Heart right ventricle (tissue), 16 donors: ENCODE measurements around the gene FOXC1. TPM values are rescaled to one million over a fixed set of nuclear protein-coding genes. Genes with fewer than 3 reads are reported as not detected.

Source experiments
- ATAC-seq, 8 donors: fragments of 200-7000 bp; cut with Tn5 transposase; one replicate each; pipeline ENCODE4 v1.9.1; 2020; ENCODE audit warnings: mild to moderate bottlenecking in 8 of 8, moderate library complexity in 8 of 8, moderate number of reproducible peaks in 1 of 8
- DNase-seq, 2 donors: peaks; one replicate each; pipeline ENCODE4 v3.0.0-alpha.2; 2020
- H3K27ac ChIP-seq, 10 donors: fragments of 200-600 bp; sonication (generic) in 2 of 10; one replicate each; pipeline versions ENCODE4 v1.5.0 to v1.8.0; 2020 to 2022; ENCODE audit warnings: mild to moderate bottlenecking in 3 of 10
- H3K27me3 ChIP-seq, 7 donors: fragments of 200-600 bp; one replicate each; pipeline ENCODE4 v1.8.0; 2021 to 2022; ENCODE audit warnings: mild to moderate bottlenecking in 2 of 7
- H3K36me3 ChIP-seq, 9 donors: fragments of 200-600 bp; sonication (generic) in 1 of 9; one replicate each; pipeline versions ENCODE4 v1.5.0 to v1.8.0; 2020 to 2022; ENCODE audit warnings: mild to moderate bottlenecking in 2 of 9
- H3K4me1 ChIP-seq, 9 donors: fragments of 200-600 bp; sonication (generic) in 1 of 9; one replicate each; pipeline versions ENCODE4 v1.5.0 to v1.8.0; 2020 to 2022; ENCODE audit warnings: mild to moderate bottlenecking in 4 of 9
- H3K4me3 ChIP-seq, 10 donors: fragments of 200-600 bp; sonication (generic) in 2 of 10; one replicate each; pipeline versions ENCODE4 v1.5.0 to v1.8.0; 2020 to 2022; ENCODE audit warnings: mild to moderate bottlenecking in 7 of 10, moderate library complexity in 2 of 10
- H3K9me3 ChIP-seq, 11 donors: fragments of 200-600 bp in 10 of 11; sonication (generic) in 2 of 11; one replicate each; pipeline versions ENCODE4 v1.5.0 to v1.8.0; 2013 to 2022; ENCODE audit warnings: mild to moderate bottlenecking in 2 of 11, control low read depth in 1 of 11, moderate library complexity in 1 of 11
- CTCF ChIP-seq, 9 donors: fragments of 200-600 bp; sonication (generic) in 2 of 9; IDR thresholded peaks; one replicate each; pipeline versions ENCODE4 v1.5.0 to v1.8.0; 2021 to 2022; ENCODE audit warnings: antibody characterized with exemption in 9 of 9, mild to moderate bottlenecking in 5 of 9, moderate library complexity in 1 of 9
- WGBS, 2 donors: extraction: QIAGEN DNeasy Blood & Tissue Kit; methylation state at CpG; one replicate each; pipeline ENCODE4 v1.1.7; 2013; ENCODE audit warnings: inconsistent platforms in 1 of 2; 5-methylcytosine and 5-hydroxymethylcytosine counted together
- intact Hi-C, 10 donors: fragments of 100-400 bp; cut with DNase I; formaldehyde crosslinking; loops; one replicate each; pipeline versions ENCODE4 v1.11.1 to v1.14.2; 2022
- long read RNA-seq, 3 donors: library from polyadenylated mRNA; unstranded; transcript quantifications; one replicate each; pipeline ENCODE4 v2.0.0, GENCODE V29; 2020 to 2021
- polyA plus RNA-seq, 2 donors: library from polyadenylated mRNA; stranded (reverse); fragments of 200-250 nt; gene quantifications; one replicate each; pipeline ENCODE4 v1.2.3, GENCODE V29; 2013
- total RNA-seq, 10 donors: library from RNA; stranded (reverse); fragmentation: NEBNext Ultra II Directional in 3 of 10; extraction: Animal tissue kit (Norgen Biotek cat#: 25700) in 3 of 10; gene quantifications; one replicate each; pipeline versions ENCODE4 v1.2.1 to v1.2.4, GENCODE V29; 2021 to 2023
- donor health status: Arrhythmogenic right ventricular cardiomyopathy.
- donor health status: ischemic (EF 13 %, LVEDD 7.1; RV severe dilation, severe dysfunction).
- donor health status: healthy with polysubstance abuse.
- donor health status: DM: no; HTN: yes; CAD: no.
- donor health status: DM: no; HTN: no; CAD: no.
- donor health status: ischemic (EF 25% LVEDD 6.9; RV normal size, moderate dysfunction).
- donor health status: ischemic (EF 25% LVEDD 5.7; RV mildly dilated, moderate dysfunction).
- donor health status: healthy.
- donor health status: DM: yes; HTN: yes; CAD: no.
- donor health status: Ischemic cardiomyopathy.
- donor health status: ischemic (EF 35%, LVEDD 5.7; RV mildly dilated, moderate dysfunction).
- donor health status: nonischemic (EF 11% LVEDD 7.7; RV severe dilation, severe dysfunction).
- donor health status: DM: yes; HTN: yes; CAD: no.
- donor health status: PGD.
- donor health status: ischemic (EF 29% LVEDD 5.4; RV normal size, mild dysfunction).
- donor health status: nonischemic (EF 23%, LVEDD 6.1; RV moderate dilation, normal function).

Gene FOXC1
- 1 to 10 TPM; 2.8 to 7.4 (median 4.3) TPM for total RNA-seq
- polyA plus RNA-seq = 1 to 10 TPM; 3.0 to 3.6 TPM
- long read RNA-seq, donor 1, transcript FOXC1-202 (1 exons, 3,831 nt) = major isoform, 9 of 9 reads
- long read RNA-seq, donor 1, partial matches to known transcripts = 0 of 9 reads
- long read RNA-seq, donor 1, other reads (novel, unspliced or antisense) = 0 of 9 reads
- long read RNA-seq, donor 2, transcript FOXC1-202 (1 exons, 3,831 nt) = major isoform, 6 of 8 reads
- long read RNA-seq, donor 2, partial matches to known transcripts = 0 of 8 reads
- long read RNA-seq, donor 2, other reads (novel, unspliced or antisense) = 0 of 8 reads
- long read RNA-seq, donor 3 = 0 reads

GRCh38 chr6:1609648-1610496 lies at the start of gene FOXC1:
FOXC1 (plus strand) TSS chr6:1609915; CDS start chr6:1610446, 531 bp downstream.
- ATAC-seq (peak; percentile 84 to 95 (median 89)), DNase-seq (peak; percentile 89 to 92)
- intact Hi-C loops = loop anchor here in 9 of 10 donors (5.0 to 10.0 kb wide), 12 partner anchors 75 to 1087 kb away; no protein-coding TSS in a partner anchor
- Histone ChIP-seq H3K4me1 (peaks cover 0 to 73% (median 11%) of the 10 kb centered on the region in 9 donors), H3K27ac (peak within 1 kb of the TSS; percentile 83 to 93 (median 91)), H3K27me3 (peaks cover 14 to 94% (median 76%) of the 10 kb centered on the region in 7 donors), H3K36me3 (no peaks in the 10 kb centered on the region), H3K9me3 (no peaks in the 10 kb centered on the region), H3K4me3 (peak within 1 kb of the TSS; percentile 53 to 81 (median 70))
- 0 to 1% methylated on average over 63 to 115 of the region's 115 CpGs for WGBS, 2 donors
- TF ChIP-seq CTCF (IDR thresholded peaks at IDR 0.05) = no peak

- no peaks in the 10 kb centered on the region for H3K36me3 ChIP-seq
- H3K27ac ChIP-seq = no peak overlapping the region
- H3K9me3 ChIP-seq = peaks cover 0 to 15% (median 0%) of the 10 kb centered on the region in 11 donors
- peaks cover 0 to 13% (median 0%) of the 10 kb centered on the region in 7 donors for H3K27me3 ChIP-seq
- no peak overlapping the region for H3K4me3 ChIP-seq
- no peak for ATAC-seq
- intact Hi-C loops = no loop called here
- no peak for DNase-seq
- no peak for TF ChIP-seq CTCF (IDR thresholded peaks at IDR 0.05)
- WGBS, 2 donors = 85 to 87% methylated on average over 4 of the region's 4 CpGs
- H3K4me1 ChIP-seq = no peaks in the 10 kb centered on the region
Observed at GRCh38 chr6:1560281-1561058, 49.2 kb upstream of the FOXC1 start.

- Histone ChIP-seq H3K27me3 (peaks cover 0 to 6% (median 0%) of the 10 kb centered on the region in 7 donors), H3K9me3 (peaks cover 0 to 15% (median 0%) of the 10 kb centered on the region in 11 donors), H3K4me1 (no peaks in the 10 kb centered on the region), H3K27ac (no peak overlapping the region), H3K4me3 (no peak overlapping the region), H3K36me3 (no peaks in the 10 kb centered on the region)
- intact Hi-C loops = no loop called here
- no peak for TF ChIP-seq CTCF (IDR thresholded peaks at IDR 0.05)
- DNase-seq (no peak), ATAC-seq (no peak)
- WGBS, 2 donors = 65 to 81% methylated on average over 2 of the region's 2 CpGs
Observed at GRCh38 chr6:1561355-1561754, 48.4 kb upstream of the FOXC1 start.
